CD4-positive, alpha-beta T cell (primary cell): ENCODE results near the gene INPP4B. TPM values are rescaled to one million over a fixed set of nuclear protein-coding genes. Genes with fewer than 3 reads are reported as not detected.

Experiments
- ATAC-seq: fragments of 200-7000 bp; cut with Tn5 transposase; one replicate; pipeline ENCODE4 v1.10.0; 2022; ENCODE audit warnings: mild to moderate bottlenecking; ENCODE audit not compliant: poor library complexity
- CTCF ChIA-PET: fragments of 350-600 bp; sonication (Branson Sonifier 250); formaldehyde crosslinking; loops from one replicate; lab custom pipeline; 2021; ENCODE audit warnings: antibody characterized with exemption, inconsistent platforms; lab: Charles Lee
- POLR2A ChIA-PET: fragments of 350-600 bp; sonication (Branson Sonifier 250); formaldehyde crosslinking; loops from one replicate; lab custom pipeline; 2021; ENCODE audit warnings: antibody characterized with exemption, inconsistent platforms; lab: Charles Lee
- DNase-seq, 14 experiments: peaks; one replicate each; pipeline ENCODE4 v3.0.0-alpha.2; 2013 to 2020; ENCODE audit warnings: mixed read lengths in 2 of 14
- H3K27ac ChIP-seq, 2 donors: one replicate each; pipeline versions ENCODE4 v1.5.1 to v1.7.0; 2013; ENCODE audit warnings: low read length in 2 of 2, low read depth in 1 of 2, mild to moderate bottlenecking in 1 of 2
- H3K27me3 ChIP-seq, 2 experiments: 1 replicate in 1 of 2; 2 replicates in 1 of 2; pipeline versions ENCODE4 v1.6.1 to v1.7.0; 2013; ENCODE audit warnings: low read length in 2 of 2, control low read depth in 1 of 2, mild to moderate bottlenecking in 1 of 2, moderate library complexity in 1 of 2; ENCODE audit not compliant: insufficient read depth in 2 of 2, control insufficient read depth in 1 of 2
- H3K36me3 ChIP-seq: one replicate; pipeline ENCODE4 v1.6.1; 2013; ENCODE audit warnings: low read length, control low read depth; ENCODE audit not compliant: insufficient read depth
- H3K4me1 ChIP-seq: one replicate; pipeline ENCODE4 v1.6.1; 2013; ENCODE audit warnings: low read length, control low read depth; ENCODE audit not compliant: insufficient read depth
- H3K4me3 ChIP-seq: one replicate; pipeline ENCODE4 v1.5.1; 2013; ENCODE audit warnings: mild to moderate bottlenecking, low read length, moderate library complexity
- H3K9me3 ChIP-seq, 2 experiments: 1 replicate in 1 of 2; 2 replicates in 1 of 2; pipeline versions ENCODE4 v1.6.1 to v1.7.0; 2013; ENCODE audit warnings: low read length in 2 of 2, mild to moderate bottlenecking in 2 of 2, control low read depth in 1 of 2, moderate library complexity in 1 of 2; ENCODE audit not compliant: control insufficient read depth in 1 of 2, insufficient read depth in 1 of 2
- H3K27ac Mint-ChIP-seq: one replicate; pipeline ENCODE4 v1.8.0; 2020; ENCODE audit warnings: mixed read lengths
- H3K27me3 Mint-ChIP-seq: one replicate; pipeline ENCODE4 v1.8.0; 2021; ENCODE audit warnings: mixed read lengths
- H3K36me3 Mint-ChIP-seq: one replicate; pipeline ENCODE4 v1.8.0; 2021; ENCODE audit warnings: low read depth, mixed read lengths
- H3K4me1 Mint-ChIP-seq: one replicate; pipeline ENCODE4 v1.8.0; 2021; ENCODE audit warnings: low read depth, mixed read lengths
- H3K4me3 Mint-ChIP-seq: one replicate; pipeline ENCODE4 v1.8.0; 2020; ENCODE audit warnings: mild to moderate bottlenecking, mixed read lengths
- H3K9me3 Mint-ChIP-seq: one replicate; pipeline ENCODE4 v1.8.0; 2020; ENCODE audit warnings: mixed read lengths
- intact Hi-C, 2 experiments: fragments of 100-400 bp; cut with DNase I in 1 of 2; cut with micrococcal nuclease in 1 of 2; formaldehyde crosslinking; loops; one replicate each; pipeline versions ENCODE4 v1.15.1 to v1.9.0; 2023 to 2025; cut with DNase I, micrococcal nuclease
- total RNA-seq, 174 experiments: library from RNA in 2 of 174; stranded (reverse) in 2 of 174; gene quantifications; one replicate each; pipeline ENCODE4 v1.2.3 and lab custom pipeline; 2021 to 2026
- TF ChIP-seq, protein P1 (sequence below): fragments of 200-600 bp; IDR thresholded peaks from one replicate; pipeline ENCODE4 v1.8.0; 2022; ENCODE audit warnings: antibody characterized with exemption, mild to moderate bottlenecking

INPP4B gene
- total RNA-seq, 2 experiments from 2014 or later: 50.7 to 53.8 TPM

DNA sequence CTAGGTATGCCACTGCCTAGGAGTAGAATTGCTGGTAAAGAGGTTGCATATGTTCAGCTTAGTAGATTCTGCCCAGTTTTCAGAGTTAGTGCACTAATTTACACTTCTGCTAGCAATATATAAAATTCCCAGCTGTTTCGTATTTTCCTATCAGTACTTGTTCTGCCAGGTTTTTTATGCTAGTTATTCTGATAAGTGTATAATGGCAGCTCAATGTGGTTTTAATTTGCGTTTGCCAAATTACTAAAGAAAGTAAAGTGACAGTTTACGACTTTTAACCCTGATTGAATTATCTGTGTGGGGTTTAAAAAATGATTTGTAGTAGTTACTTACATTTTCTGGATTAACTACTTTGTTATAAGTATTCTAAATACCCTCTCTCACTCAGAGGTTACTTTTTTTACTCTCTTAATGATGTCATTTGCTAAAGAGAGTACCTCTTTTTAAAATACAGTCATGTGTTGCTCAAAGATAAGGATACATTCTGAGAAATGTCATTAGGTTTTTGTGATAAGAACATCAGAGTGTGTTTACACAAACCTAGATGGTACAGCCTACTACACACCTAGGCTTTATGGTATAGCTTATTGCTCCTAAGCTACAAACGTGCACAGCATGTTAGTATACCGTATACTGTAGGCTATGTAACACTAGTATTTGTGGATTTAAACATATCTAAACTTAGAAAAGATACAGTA lies 846.5 kb downstream of the INPP4B start:
- H3K27me3 Mint-ChIP-seq: no peaks in the 10 kb centered on the region
- no peaks in the 10 kb centered on the region for H3K36me3 ChIP-seq
- no peaks in the 10 kb centered on the region for H3K36me3 Mint-ChIP-seq
- no peaks in the 10 kb centered on the region for H3K4me1 ChIP-seq
- H3K27me3 ChIP-seq: no peaks in the 10 kb centered on the region
- no peaks in the 10 kb centered on the region for H3K4me1 Mint-ChIP-seq
- H3K27ac Mint-ChIP-seq: no peak overlapping the region
- H3K9me3 ChIP-seq: no peaks in the 10 kb centered on the region
- H3K4me3 ChIP-seq: no peak overlapping the region
- ChIA-PET CTCF (no interaction called here), POLR2A (no interaction called here)
- ATAC-seq (no peak), DNase-seq (no peak)
- intact Hi-C loops: no loop called here
- TF ChIP-seq, protein P1, sequence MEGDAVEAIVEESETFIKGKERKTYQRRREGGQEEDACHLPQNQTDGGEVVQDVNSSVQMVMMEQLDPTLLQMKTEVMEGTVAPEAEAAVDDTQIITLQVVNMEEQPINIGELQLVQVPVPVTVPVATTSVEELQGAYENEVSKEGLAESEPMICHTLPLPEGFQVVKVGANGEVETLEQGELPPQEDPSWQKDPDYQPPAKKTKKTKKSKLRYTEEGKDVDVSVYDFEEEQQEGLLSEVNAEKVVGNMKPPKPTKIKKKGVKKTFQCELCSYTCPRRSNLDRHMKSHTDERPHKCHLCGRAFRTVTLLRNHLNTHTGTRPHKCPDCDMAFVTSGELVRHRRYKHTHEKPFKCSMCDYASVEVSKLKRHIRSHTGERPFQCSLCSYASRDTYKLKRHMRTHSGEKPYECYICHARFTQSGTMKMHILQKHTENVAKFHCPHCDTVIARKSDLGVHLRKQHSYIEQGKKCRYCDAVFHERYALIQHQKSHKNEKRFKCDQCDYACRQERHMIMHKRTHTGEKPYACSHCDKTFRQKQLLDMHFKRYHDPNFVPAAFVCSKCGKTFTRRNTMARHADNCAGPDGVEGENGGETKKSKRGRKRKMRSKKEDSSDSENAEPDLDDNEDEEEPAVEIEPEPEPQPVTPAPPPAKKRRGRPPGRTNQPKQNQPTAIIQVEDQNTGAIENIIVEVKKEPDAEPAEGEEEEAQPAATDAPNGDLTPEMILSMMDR: no peak
- H3K27ac ChIP-seq: no peak overlapping the region
- no peak overlapping the region for H3K4me3 Mint-ChIP-seq
- H3K9me3 Mint-ChIP-seq: no peaks in the 10 kb centered on the region

DNA sequence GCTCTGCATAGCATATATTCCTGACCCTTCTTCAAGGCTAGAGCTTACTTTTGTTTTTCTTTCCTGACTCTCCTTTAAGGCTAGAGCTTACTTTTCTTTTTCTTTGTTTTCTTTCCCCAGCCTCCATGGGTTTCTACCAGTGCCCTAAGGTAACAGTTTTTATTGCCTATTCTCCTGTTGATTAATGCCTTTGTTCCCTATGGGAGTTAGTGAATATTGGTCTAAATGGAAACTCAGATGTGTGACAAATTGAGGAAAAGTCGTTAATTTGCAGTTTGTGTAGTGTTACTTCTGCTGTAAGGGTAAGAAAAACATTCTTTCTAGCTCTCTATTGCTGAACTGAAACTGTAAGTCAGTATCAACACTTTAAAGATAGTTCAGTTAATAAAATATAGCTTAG lies 851.0 kb downstream of the INPP4B start:
- H3K4me1 Mint-ChIP-seq: no peaks in the 10 kb centered on the region
- ATAC-seq: no peak
- H3K9me3 Mint-ChIP-seq: peaks cover 16% of the 10 kb centered on the region
- no peak overlapping the region for H3K27ac Mint-ChIP-seq
- ChIA-PET CTCF (no interaction called here), POLR2A (interaction anchor here (0.6 kb wide), 1 partner anchor 375 kb away, joined by 3 read pairs; no protein-coding TSS in a partner anchor)
- Histone ChIP-seq H3K4me3 (no peak overlapping the region), H3K4me1 (no peaks in the 10 kb centered on the region), H3K27ac (no peak overlapping the region), H3K36me3 (no peaks in the 10 kb centered on the region), H3K9me3 (no peaks in the 10 kb centered on the region), H3K27me3 (no peaks in the 10 kb centered on the region)
- H3K36me3 Mint-ChIP-seq: no peaks in the 10 kb centered on the region
- no peak for DNase-seq
- TF ChIP-seq, protein P1: no peak
- no peak overlapping the region for H3K4me3 Mint-ChIP-seq
- H3K27me3 Mint-ChIP-seq: peaks cover 10% of the 10 kb centered on the region
- intact Hi-C loops: no loop called here

GRCh38 chr4:141977433-141977832 lies 868.7 kb downstream of the INPP4B start:
- H3K4me1 Mint-ChIP-seq: no peaks in the 10 kb centered on the region
- no peak overlapping the region for H3K4me3 Mint-ChIP-seq
- CTCF ChIA-PET: no interaction called here
- H3K36me3 Mint-ChIP-seq: no peaks in the 10 kb centered on the region
- TF ChIP-seq, protein P1: no peak
- peaks cover 4% of the 10 kb centered on the region for H3K9me3 Mint-ChIP-seq
- H3K27me3 ChIP-seq: no peaks in the 10 kb centered on the region
- no peaks in the 10 kb centered on the region for H3K4me1 ChIP-seq
- no peaks in the 10 kb centered on the region for H3K36me3 ChIP-seq
- H3K9me3 ChIP-seq: peaks cover 0 to 4% of the 10 kb centered on the region in 2 experiments
- intact Hi-C loops: no loop called here
- no peak overlapping the region for H3K27ac ChIP-seq
- H3K27ac Mint-ChIP-seq: no peak overlapping the region
- no peaks in the 10 kb centered on the region for H3K27me3 Mint-ChIP-seq
- DNase-seq (no peak), ATAC-seq (no peak)
- H3K4me3 ChIP-seq: no peak overlapping the region
- POLR2A ChIA-PET: no interaction called here
